K562 (cell line): ENCODE data around the gene MEIS1. TPM values are rescaled to one million over a fixed set of nuclear protein-coding genes. Genes with fewer than 3 reads are reported as not detected.
A peak's percentile ranks its signal among the peaks of the same experiment; 100 is the strongest.

Experiments used
- ATAC-seq: fragments of 200-7000 bp; cut with Tn5 transposase; 3 replicates; pipeline ENCODE4 v1.9.1; 2020; ENCODE audit warnings: moderate library complexity
- BruUV-seq: library from RNA; stranded (reverse); fragments of 400-500 nt; replicated peaks from 2 replicates; lab custom pipeline; 2021; lab: Mats Ljungman, UMichigan
- CTCF ChIA-PET: fragments of 300-600 bp; formaldehyde crosslinking; extraction: SDS; loops from one replicate; lab custom pipeline; 2021; ENCODE audit warnings: low intra/inter-chr PET ratio; lab: Yijun Ruan, JAX
- POLR2A ChIA-PET: fragments of 300-600, 350-650 bp; sonication (Branson Sonifier 250); formaldehyde crosslinking; extraction: SDS; loops from one replicate; lab custom pipeline; 2021; ENCODE audit warnings: antibody characterized with exemption, inconsistent platforms; lab: Yijun Ruan, JAX
- DNase-seq, 4 experiments: peaks; one replicate each; pipeline versions ENCODE4 v3.0.0 to v3.0.0-alpha.2; 2011 to 2018; ENCODE audit warnings: low spot score in 3 of 4, mixed read lengths in 3 of 4; ENCODE audit errors: extremely low read depth in 1 of 4
- FAIRE-seq: peaks from 2 replicates; lab custom pipeline; 2011; peaks lifted over from hg19 to GRCh38; lab: Jason Lieb, UNC
- H2AFZ ChIP-seq: 2 replicates; pipeline ENCODE4 v1.6.0; 2011; ENCODE audit warnings: low read depth, low read length, control low read depth, inconsistent platforms
- H3K27ac ChIP-seq: fragments of 200-600 bp; 3 replicates; pipeline ENCODE4 v1.8.0; 2011; ENCODE audit warnings: low read depth, mild to moderate bottlenecking, control low read depth, inconsistent platforms, low read length, moderate library complexity, mixed read lengths; ENCODE audit errors: extremely low read depth
- H3K27me3 ChIP-seq, 2 experiments: fragments of 300-600 bp in 1 of 2; 2 replicates in 1 of 2; 3 replicates in 1 of 2; pipeline versions ENCODE4 v1.6.0 to v1.8.0; 2011; ENCODE audit warnings: inconsistent platforms in 2 of 2, low read length in 2 of 2, mild to moderate bottlenecking in 1 of 2, mixed read lengths in 1 of 2, moderate library complexity in 1 of 2; ENCODE audit not compliant: control insufficient read depth in 2 of 2, insufficient read depth in 2 of 2
- H3K36me3 ChIP-seq: fragments of 300-600 bp; 3 replicates; pipeline ENCODE4 v1.8.0; 2011; ENCODE audit warnings: mild to moderate bottlenecking, low read length, inconsistent platforms; ENCODE audit not compliant: control insufficient read depth, insufficient read depth
- H3K4me1 ChIP-seq, 2 experiments: fragments of 200-600 bp in 1 of 2; replicated peaks in 1 of 2; 2 replicates in 1 of 2; 3 replicates in 1 of 2; pipeline versions ENCODE4 v1.5.1 to v1.8.0; 2011; ENCODE audit warnings: inconsistent platforms in 2 of 2, low read length in 2 of 2, mild to moderate bottlenecking in 1 of 2, mixed read lengths in 1 of 2, moderate library complexity in 1 of 2; ENCODE audit not compliant: control insufficient read depth in 2 of 2, insufficient read depth in 2 of 2
- H3K4me2 ChIP-seq: 2 replicates; pipeline ENCODE4 v1.6.1; 2011; ENCODE audit warnings: low read length, control low read depth, inconsistent platforms, mixed read lengths; ENCODE audit not compliant: insufficient read depth
- H3K4me3 ChIP-seq: fragments of 200-600 bp; sonication (generic), shearing (Covaris generic); 2 replicates; pipeline ENCODE4 v1.5.1; 2016; ENCODE audit warnings: control low read depth, inconsistent platforms
- H3K79me2 ChIP-seq: fragments of 200-600 bp; 3 replicates; pipeline ENCODE4 v1.8.0; 2011; ENCODE audit warnings: low read length, inconsistent platforms; ENCODE audit not compliant: control insufficient read depth, insufficient read depth
- H3K9ac ChIP-seq, 2 experiments: 2 replicates each; pipeline versions ENCODE4 v1.6.0 to v1.6.1; 2011; ENCODE audit warnings: low read depth in 2 of 2, low read length in 2 of 2, control low read depth in 1 of 2, inconsistent platforms in 1 of 2, mild to moderate bottlenecking in 1 of 2, mixed read lengths in 1 of 2; ENCODE audit not compliant: insufficient read depth in 1 of 2
- H3K9me1 ChIP-seq: one replicate; pipeline ENCODE4 v1.6.0; 2011; ENCODE audit warnings: inconsistent platforms, mild to moderate bottlenecking, low read length, moderate library complexity; ENCODE audit not compliant: control insufficient read depth, insufficient read depth
- H3K9me3 ChIP-seq: replicated peaks from 2 replicates; pipeline ENCODE4 v1.5.1; 2011; ENCODE audit warnings: low read depth, low read length, inconsistent platforms; ENCODE audit not compliant: control insufficient read depth, insufficient read depth
- H4K20me1 ChIP-seq: replicated peaks from 2 replicates; pipeline ENCODE4 v1.6.1; 2011; ENCODE audit warnings: low read length, inconsistent platforms, mixed read lengths; ENCODE audit not compliant: control insufficient read depth, insufficient read depth
- ATF6 ChIP-seq: sonication (generic); formaldehyde crosslinking; IDR thresholded peaks from 2 replicates; pipeline ENCODE4 v1.4.0; 2020; ENCODE audit warnings: mild to moderate bottlenecking, missing genetic modification reagents
- CBFA2T3 ChIP-seq: fragments of 450-650 bp; IDR thresholded peaks from 2 replicates; pipeline ENCODE4 v1.6.1; 2017
- FOSL1 ChIP-seq: fragments of 200-800 bp; sonication (Bioruptor generic); conservative IDR thresholded peaks from 2 replicates; pipeline ENCODE4 v1.6.1; 2016; ENCODE audit warnings: missing genetic modification characterization, missing compliant biosample characterization
- HDAC6 ChIP-seq: IDR thresholded peaks from 2 replicates; pipeline ENCODE4 v1.6.1; 2012; ENCODE audit warnings: low read depth, mild to moderate bottlenecking, control low read depth, inconsistent platforms, low read length, moderate library complexity
- NR2C1 ChIP-seq, 2 experiments: fragments of 450-650 bp; IDR thresholded peaks; 2 replicates each; pipeline ENCODE4 v1.6.1; 2017; ENCODE audit warnings: mild to moderate bottlenecking in 2 of 2, antibody characterized with exemption in 1 of 2, inconsistent platforms in 1 of 2, missing compliant biosample characterization in 1 of 2, missing genetic modification characterization in 1 of 2
- POLR2G ChIP-seq: fragments of 200-400 bp; formaldehyde crosslinking; IDR thresholded peaks from 2 replicates; pipeline ENCODE4 v1.6.1; 2017; ENCODE audit warnings: low read depth, mild to moderate bottlenecking, antibody characterized with exemption, low read length, moderate library complexity
- RBM22 ChIP-seq: fragments of 200-400 bp; formaldehyde crosslinking; IDR thresholded peaks from 2 replicates; pipeline ENCODE4 v1.6.1; 2018; ENCODE audit warnings: low read length, low read depth; ENCODE audit not compliant: poor library complexity, severe bottlenecking
- SNRNP70 ChIP-seq: fragments of 200-400 bp; formaldehyde crosslinking; optimal IDR thresholded peaks from 2 replicates; pipeline ENCODE3; 2017; ENCODE audit warnings: low read depth, low read length
- STAG1 ChIP-seq: sonication (generic); formaldehyde crosslinking; IDR thresholded peaks from 2 replicates; pipeline ENCODE4 v1.5.0; 2020; ENCODE audit warnings: missing genetic modification reagents, borderline replicate concordance
- TBP ChIP-seq: optimal IDR thresholded peaks from 2 replicates; pipeline ENCODE3; 2011; ENCODE audit warnings: low read depth, low read length, improper control_type of control experiment
- ZKSCAN8 ChIP-seq: fragments of 200-800 bp; sonication (Bioruptor generic); IDR thresholded peaks from 2 replicates; pipeline ENCODE4 v1.6.1; 2016; ENCODE audit warnings: missing genetic modification characterization, missing compliant biosample characterization
- ZMIZ1 ChIP-seq, 2 experiments: fragments of 150-350 bp in 1 of 2; IDR thresholded peaks; 2 replicates each; pipeline ENCODE4 v1.6.1; 2012 to 2016; ENCODE audit warnings: low read depth in 2 of 2, low read length in 2 of 2, mild to moderate bottlenecking in 1 of 2, moderate library complexity in 1 of 2
- WGBS: fragments of 100-300 bp; shearing (Covaris generic); methylation state at CpG from one replicate; pipeline ENCODE4 v1.1.6; 2016; ENCODE audit warnings: low coverage, mixed read lengths; ENCODE audit not compliant: insufficient coverage; ENCODE audit errors: missing lambda C conversion rate; 5-methylcytosine and 5-hydroxymethylcytosine counted together
- in situ Hi-C: fragments of 300-500 bp; cut with MboI; formaldehyde crosslinking; loops from 4 replicates; pipeline ENCODE4 v1.15.0; 2018; ENCODE audit warnings: inconsistent platforms, mixed read lengths
- intact Hi-C: fragments of 100-400 bp; cut with micrococcal nuclease; formaldehyde crosslinking; loops from 2 replicates; pipeline ENCODE4 v1.14.2; 2022
- polyA plus RNA-seq, 8 experiments: library from polyadenylated mRNA; depleted of rRNA in 4 of 8; stranded (reverse) in 5 of 8; unstranded in 3 of 8; fragments of >200 nt; fragmentation: Nextera tagmentation in 2 of 8; fragmentation: Illumina TruSeq in 1 of 8; extraction: Ambion mirVana in 2 of 8; extraction: Trizol in 1 of 8; gene quantifications; 2 replicates each; pipeline versions ENCODE4 v1.2.1 to v1.2.3, GENCODE V29; 2011 to 2014; ENCODE audit warnings: inconsistent platforms in 1 of 8, missing spikeins in 1 of 8
- total RNA-seq, 7 experiments: library from RNA; depleted of rRNA in 6 of 7; stranded (reverse); fragments of >200 nt in 6 of 7; fragmentation: Illumina TruSeq in 2 of 7; extraction: Trizol in 2 of 7; gene quantifications; 2 replicates each; pipeline versions ENCODE4 v1.2.1 to v1.2.3, GENCODE V29; 2011 to 2021; ENCODE audit warnings: low replicate concordance in 1 of 7

The MEIS1 gene
- total and polyA plus RNA-seq, 9 of the 15 experiments (the other 6 are each of a cell fraction or from before 2014, with no cell fraction given) = 2.3 to 9.0 (median 5.9) TPM

GRCh38 chr2:66437691-66438497 is 3.0 kb downstream of the MEIS1 start:
- H3K9ac ChIP-seq = no peak overlapping the region
- H3K27me3 ChIP-seq = no peaks in the 10 kb centered on the region
- 90% methylated on average over 17 of the region's 22 CpGs for WGBS
- no peak for DNase-seq
- peak overlapping the region; percentile 50; the same call in 1 of the 2 replicates for H3K4me3 ChIP-seq
- ChIA-PET POLR2A (interaction anchor here (0.6 to 1.6 kb wide), 2 partner anchors 25 to 79 kb away, joined by 3 to 4 read pairs; no protein-coding TSS in a partner anchor), CTCF (no interaction called here)
- no TSS peak for BruUV-seq
- peak overlapping the region; percentile 56 for H3K4me2 ChIP-seq
- peaks cover 0 to 21% of the 10 kb centered on the region in 2 experiments; a peak in 3 of 5 replicates for H3K4me1 ChIP-seq
- H3K9me1 ChIP-seq = no peaks in the 10 kb centered on the region
- in situ Hi-C loops = no loop called here
- no peaks in the 10 kb centered on the region for H3K9me3 ChIP-seq
- peaks cover 18% of the 10 kb centered on the region; the same call in 2 of the 3 replicates for H3K36me3 ChIP-seq
- no peak overlapping the region for H3K27ac ChIP-seq
- FAIRE-seq = no peak
- intact Hi-C loops = loop anchor here (5.0 to 10.0 kb wide), 2 partner anchors 44 to 1037 kb away; no protein-coding TSS in a partner anchor
- H4K20me1 ChIP-seq = no peaks in the 10 kb centered on the region
- H2AFZ ChIP-seq = no peak overlapping the region
- peaks cover 16% of the 10 kb centered on the region; the same call in 2 of the 3 replicates for H3K79me2 ChIP-seq
- ATAC-seq = no peak
- TF ChIP-seq SNRNP70 = no peak
- TF ChIP-seq RBM22 = no peak
- TF ChIP-seq HDAC6 = no peak
- TF ChIP-seq CBFA2T3 = no peak
- TF ChIP-seq ATF6 (CRISPR knock-in tag) = no peak
- TF ChIP-seq STAG1 (CRISPR knock-in tag) = no peak
- no peak for TF ChIP-seq TBP
- TF ChIP-seq NR2C1 (IDR thresholded peaks at IDR 0.05) = no peak
- TF ChIP-seq NR2C1 (tag; IDR thresholded peaks at IDR 0.05) = no peak
- TF ChIP-seq ZMIZ1 (IDR thresholded peaks at IDR 0.05; ENCODE audit: low read depth in 2 of 2, low read length in 2 of 2) = no peak
- TF ChIP-seq POLR2G = no peak
- no peak for TF ChIP-seq ZKSCAN8 (CRISPR knock-in tag)
- TF ChIP-seq FOSL1 (tag) = no peak
